Right hindlimb (tissue), 1 donor: ENCODE data around the gene TRNAU1AP.
"Not testable (repeated sequence)": the region's sequence is repeated elsewhere in the genome, so short reads cannot be mapped to it uniquely, and the experiment has no call there.

Experiments
- DNase-seq: peaks from one replicate; pipeline ENCODE4 v3.0.0-alpha.2; 2018

The TRNAU1AP gene

DNA sequence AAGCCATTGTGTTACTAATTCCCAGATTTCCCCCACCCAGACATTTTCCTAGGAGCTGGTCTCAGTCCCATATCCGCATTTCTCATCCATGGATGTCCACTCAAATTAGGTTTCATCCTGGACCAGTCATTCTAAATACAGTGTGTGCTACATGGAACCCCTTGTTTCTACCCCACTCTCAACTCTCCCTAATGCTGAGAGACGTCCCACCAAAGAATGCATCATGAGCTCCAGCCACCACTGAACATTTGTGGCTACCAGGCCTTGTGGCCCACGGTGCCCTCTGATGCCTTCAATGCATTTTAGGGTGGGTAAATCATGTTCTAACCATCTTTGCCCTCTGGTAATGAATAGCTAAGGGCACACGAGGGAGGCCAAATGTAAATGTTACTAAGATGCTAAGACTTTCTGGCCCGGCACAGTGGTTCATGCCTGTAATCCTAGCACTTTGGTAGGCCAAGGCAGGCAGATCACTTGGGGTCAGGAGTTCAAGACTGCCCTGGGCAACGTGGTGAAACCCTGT lies 25.9 kb downstream of the TRNAU1AP start:
- no peak for DNase-seq

DNA sequence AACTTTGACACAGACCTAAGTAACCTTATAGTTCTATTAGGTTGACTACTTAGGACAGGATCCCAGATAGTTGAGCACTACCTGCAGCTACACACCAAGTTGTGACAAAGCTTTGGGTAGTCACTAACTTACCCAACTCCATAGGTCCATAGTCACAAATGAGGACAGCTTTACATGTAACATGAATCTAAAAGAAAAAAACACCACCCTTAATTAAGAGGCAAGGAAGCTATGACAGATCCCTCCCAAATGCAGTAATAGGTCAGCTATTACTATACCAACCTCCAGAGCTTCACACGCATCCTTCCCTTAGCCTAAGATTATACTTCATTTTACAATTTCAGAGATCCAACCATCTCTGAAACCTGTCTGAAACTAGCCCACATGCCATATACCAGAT lies 26.5 kb downstream of the TRNAU1AP start:
- DNase-seq: no peak

DNA sequence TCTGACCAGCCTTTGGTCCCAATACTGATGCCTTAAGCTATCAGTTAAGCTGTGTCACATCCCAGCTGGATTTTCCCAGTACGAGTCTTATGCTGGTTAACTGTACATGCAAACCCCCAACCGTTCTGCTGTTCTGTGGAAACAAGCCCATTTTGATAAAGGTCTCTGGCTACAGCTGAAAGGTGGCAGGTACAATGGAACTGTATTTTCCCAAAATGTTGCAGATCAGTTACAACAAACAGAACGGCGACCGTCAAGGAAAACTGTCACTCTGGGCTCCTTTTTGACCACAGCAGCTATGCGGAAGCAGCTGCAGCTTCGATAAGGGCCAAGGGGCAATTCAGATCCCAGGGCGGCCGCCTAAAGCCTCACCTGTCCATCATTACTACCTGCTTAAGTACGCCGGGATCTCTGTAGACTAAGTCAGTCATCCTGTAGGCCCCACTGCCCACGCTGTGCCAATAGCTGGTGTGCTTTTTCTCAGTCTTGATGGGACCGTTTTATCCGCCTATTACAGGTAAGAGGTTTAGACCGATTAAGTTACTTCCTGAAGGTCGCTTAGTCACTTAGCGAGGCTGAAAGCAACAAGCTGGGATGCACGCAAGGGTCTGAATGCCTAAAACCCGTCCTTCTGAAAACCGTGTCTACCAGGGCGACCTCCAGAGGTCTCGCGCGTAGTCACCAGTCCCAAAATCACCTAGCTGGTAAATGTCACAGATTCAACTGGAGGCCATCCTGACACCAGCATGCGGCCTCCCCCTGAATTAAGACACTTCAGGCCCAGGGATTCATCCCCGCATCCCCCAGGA lies 28.0 kb downstream of the TRNAU1AP start:
- DNase-seq: no peak

DNA sequence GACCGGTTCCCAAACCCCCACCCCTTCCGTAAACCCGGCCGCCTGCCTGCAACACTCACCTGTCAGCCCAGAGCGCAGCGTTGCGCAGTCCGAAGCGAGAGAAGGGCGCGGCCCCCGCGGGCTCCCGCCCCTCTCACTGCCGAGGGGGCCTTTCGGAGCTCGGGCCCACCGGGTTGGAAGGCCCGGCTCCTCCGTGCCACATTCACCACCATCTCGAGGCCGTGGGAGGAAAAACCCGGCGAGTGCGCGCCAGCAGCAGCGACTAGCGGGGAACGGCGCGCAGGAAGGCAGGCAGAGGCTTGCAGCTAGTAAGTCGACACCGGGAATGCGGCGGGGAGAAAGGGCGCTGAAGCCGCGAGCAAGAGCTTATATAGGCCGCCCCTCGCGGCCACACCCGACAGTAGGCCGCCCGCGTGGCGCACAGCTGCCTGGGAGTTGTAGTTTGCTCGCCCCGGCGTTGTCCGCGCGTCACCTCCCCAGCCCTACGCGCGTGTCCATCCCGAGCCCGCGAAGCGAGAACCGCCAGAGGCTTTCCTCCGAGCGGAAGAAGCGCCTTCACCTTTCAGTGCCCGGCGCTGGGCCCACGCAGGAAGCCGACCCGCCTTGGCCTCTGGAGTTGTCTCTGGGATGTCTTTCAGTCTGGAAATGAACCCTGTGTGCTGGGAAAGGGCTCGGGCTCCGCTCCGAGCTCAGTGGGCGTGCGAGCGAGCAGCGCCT lies 28.8 kb downstream of the TRNAU1AP start:
- DNase-seq: peak; percentile 97

DNA sequence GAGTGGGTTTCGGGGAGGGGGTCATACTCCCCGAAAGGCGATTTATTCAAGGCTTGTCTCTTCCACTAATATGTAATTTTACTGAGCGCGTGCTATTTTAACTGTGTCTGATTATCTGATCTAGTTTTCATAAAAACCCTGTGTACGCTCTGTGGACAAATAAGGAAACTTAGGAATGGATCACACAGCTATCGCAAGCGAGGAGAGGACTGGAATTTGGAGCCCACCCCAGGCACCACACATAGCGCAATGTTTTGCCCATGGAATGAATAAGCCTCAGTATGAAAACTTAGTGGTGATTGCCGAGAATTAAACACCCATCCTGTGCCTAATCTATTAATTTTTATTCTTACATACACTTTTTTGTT lies 29.3 kb downstream of the TRNAU1AP start:
- DNase-seq: peak; percentile 48

DNA sequence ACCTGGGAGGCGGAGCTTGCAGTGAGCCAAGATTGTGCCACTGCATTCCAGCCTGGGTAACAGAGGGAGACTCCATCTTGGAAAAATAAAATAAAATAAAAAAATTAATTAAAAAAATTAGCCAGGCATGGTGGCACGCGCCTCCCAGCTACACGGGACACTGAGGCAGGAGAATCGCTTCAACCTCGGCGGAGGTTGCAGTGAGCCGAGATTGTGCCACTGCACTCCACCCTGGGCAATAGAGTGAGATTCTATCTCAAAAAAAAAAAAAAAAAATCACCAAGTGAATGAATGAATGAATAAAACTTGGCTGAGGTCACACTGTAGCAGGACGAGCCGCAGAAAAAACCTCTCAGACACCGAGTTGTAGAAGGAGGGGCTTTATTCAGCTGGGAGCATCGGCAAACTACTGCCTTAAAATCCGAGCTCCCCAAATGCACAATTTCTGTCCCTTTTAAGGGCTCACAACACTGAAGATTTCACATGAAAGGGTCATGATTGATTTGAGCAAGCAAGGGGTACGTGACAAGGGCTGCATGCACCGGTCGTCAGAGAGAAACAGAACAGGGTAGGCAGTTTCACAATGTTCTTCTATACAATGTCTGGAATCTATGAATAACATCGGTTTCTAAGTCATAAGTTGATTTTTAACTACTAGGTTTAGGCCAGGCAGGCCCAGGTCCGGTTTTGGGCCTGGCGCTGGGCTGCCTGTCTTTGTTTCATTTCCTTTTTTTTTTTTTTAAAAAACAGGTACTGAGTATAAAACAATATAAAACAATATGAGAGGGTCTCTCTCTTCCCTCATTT lies 33.9 kb downstream of the TRNAU1AP start:
- not testable (repeated sequence) for DNase-seq

DNA sequence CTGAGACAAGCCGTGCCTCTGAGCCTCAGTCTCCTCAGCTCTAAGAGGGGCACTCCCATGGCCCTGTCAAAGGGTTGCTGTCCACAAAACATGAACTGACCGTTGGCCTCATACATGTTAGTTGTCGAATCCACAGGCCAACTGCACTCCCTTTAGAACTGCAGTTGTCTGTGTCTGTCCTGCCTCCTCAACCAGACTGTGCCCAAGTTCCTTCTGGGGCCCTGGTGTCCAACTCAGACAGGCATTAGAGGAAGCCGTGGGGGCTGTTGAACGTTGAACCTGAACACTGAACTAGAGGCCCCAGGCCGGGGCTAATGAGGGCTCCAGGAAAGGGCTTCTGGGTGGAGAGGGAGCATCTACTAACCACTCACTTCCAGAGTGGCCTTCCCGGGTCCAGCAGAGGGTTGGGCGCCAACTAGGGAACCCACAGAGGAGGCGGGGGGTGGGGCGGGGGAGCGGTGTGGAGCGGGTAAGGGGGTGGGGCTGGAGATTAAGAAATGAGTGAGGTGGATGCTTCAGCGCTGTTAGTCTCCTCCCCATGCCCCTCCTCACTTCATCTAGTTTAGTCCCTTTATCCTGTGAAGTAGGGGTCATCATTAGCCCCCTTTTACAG lies 38.9 kb downstream of the TRNAU1AP start, which contains the start of gene RAB42:
Gene RAB42 (plus strand): TSS at position 558 of the 613 bp plus-strand sequence. CDS start 247 bp downstream, outside the sequence.
- DNase-seq: peak; percentile 73

DNA sequence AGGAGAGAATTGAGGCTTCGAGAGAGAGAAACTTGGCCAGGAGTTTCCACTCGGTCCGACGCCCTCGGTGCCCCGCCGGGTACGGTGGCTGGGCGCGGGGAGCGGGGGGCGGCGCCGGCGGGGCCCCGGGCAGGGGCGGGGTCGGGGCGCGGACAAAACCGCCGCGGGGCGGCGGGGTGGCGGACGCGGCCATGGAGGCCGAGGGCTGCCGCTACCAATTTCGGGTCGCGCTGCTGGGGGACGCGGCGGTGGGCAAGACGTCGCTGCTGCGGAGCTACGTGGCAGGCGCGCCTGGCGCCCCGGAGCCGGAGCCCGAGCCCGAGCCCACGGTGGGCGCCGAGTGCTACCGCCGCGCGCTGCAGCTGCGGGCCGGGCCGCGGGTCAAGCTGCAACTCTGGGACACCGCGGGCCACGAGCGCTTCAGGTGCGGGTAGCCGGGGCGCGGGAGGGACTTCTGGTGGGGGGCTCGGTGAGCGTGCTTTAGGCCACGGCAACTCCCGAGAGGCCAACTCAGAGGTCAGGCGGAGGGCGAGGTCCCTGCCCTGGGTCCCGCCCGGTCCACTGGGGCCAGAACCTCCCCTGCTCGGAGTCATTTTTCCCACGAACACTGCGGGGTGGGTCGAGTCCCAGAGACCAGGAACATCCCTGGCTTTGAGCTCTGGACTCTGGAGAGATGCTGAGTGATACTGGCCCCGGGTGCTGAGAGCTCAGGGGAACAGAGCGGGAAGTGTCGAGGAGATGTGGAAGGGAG lies 39.6 kb downstream of the TRNAU1AP start:
- DNase-seq: peak; percentile 36

DNA sequence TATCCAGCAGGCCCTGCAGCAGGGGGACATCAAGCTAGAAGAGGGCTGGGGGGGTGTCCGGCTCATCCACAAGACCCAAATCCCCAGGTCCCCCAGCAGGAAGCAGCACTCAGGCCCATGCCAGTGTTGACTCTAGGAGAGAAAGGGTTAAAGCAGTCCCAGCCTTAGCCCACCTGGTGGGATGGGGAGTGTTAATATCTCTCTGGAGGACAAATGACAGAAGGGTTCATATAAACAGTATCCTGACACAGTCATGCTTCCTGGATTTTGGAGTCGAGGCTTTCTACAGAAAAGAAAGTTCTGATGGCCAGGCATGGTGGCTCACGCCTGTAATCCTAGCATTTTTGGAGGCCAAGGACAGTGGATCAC lies 41.1 kb downstream of the TRNAU1AP start:
- not testable (repeated sequence) for DNase-seq

DNA sequence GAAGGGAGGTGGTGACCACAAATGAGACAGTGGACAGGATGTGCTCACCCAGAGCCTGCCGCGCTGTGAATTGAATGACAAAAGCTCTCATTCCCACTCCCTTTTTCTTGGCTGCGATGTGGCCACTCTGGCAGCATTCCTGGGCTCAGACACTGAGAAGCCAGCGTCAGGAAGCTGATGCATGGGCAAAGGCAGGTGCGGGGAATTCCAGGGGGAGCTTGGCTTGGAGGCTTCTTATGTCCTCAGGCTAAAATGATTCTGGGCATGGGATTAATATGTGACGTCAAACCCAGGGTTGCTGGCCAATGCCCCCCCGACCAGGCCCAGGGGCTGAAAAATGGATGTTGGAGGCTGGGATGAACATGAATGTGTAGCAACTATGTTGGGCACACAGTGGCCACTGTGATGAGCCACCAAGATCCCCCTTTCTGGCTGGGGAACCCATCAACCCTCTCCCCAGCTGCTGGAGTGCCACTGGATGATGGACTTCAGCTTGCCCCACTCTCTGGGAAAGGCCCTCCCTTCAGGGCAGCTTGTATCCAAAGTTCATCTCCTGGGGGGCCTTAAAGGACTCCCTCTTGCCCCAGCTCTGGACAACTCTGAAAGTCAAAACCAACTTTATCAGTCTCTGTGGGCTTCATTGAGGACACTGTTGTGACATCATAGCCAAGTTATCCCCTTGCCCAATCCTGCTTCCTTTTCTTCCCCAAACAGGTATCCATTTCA lies 42.0 kb downstream of the TRNAU1AP start:
- peak; percentile 75 for DNase-seq

DNA sequence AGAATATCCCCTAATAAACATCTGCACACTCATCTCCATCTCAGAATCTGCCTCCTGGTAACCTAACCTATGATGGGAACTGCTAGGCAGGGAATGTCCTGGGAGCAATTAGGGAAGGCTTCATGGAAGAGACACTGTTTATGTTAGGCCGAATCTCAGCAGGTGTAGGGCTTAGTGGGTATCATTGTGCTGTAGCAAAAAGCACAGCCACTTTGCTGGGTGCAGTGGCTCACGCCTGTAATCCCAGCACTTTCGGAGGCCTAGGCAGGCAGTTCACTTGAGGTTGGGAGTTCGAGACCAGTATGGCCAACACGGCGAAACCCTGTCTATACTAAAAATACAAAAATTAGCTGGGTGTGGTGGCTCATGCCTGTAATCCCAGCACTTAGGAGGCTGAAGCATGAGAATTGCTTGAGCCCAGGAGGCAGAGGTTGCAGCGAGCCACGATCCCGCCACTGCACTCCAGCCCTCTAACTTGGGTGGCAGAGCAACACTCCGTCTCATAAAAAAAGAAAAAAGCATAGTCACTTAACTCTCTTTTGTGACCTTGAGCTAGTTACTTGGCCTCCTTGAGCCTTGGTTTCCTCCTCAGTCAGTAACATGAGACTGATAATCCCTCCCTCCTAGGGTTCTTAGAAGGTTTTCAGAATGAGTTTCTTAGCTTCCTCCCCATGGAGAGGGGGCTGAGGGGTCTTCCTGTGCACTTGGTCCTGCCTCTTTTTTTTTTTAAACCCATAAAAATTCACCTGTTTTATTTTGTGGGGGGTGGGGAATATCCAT lies 42.7 kb downstream of the TRNAU1AP start:
- DNase-seq: no peak

DNA sequence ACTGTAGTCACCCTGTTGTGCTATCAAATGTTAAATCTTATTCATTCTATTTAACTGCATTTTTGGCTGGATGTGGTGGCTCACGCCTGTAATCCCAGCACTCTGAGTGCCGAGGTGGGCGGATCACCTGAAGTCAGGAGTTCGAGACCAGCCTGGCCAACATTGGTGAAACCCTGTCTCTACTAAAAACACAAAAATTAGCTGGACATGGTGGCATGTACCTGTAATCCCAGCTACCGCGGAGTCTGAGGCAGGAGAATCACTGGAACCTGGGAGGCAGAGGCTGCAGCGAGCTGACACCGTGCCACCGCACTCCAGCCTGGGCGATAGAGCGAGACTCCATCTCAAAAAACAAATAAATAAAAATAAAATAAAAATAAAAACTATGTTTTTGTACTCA lies 43.4 kb downstream of the TRNAU1AP start:
- DNase-seq: not testable (repeated sequence)

DNA sequence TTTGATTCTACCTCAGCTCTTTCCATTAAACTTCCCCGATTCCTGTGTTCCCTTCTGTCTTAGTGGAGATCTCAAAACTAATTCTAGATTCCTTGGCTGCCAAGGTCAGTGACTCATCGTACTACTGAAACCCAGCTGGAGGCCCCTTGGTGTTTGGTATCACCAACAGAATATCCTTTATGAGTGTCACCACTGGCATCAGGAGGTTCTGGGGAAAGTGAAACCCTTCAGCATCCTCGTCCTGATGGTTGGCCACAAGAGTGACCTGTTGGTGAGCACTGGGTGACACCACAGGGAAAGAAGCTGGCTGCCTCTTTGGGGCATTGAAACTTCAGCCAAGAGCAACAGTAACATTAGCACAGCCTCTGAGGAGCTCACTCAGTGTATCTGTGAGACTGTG lies 48.8 kb downstream of the TRNAU1AP start:
- no peak for DNase-seq

DNA sequence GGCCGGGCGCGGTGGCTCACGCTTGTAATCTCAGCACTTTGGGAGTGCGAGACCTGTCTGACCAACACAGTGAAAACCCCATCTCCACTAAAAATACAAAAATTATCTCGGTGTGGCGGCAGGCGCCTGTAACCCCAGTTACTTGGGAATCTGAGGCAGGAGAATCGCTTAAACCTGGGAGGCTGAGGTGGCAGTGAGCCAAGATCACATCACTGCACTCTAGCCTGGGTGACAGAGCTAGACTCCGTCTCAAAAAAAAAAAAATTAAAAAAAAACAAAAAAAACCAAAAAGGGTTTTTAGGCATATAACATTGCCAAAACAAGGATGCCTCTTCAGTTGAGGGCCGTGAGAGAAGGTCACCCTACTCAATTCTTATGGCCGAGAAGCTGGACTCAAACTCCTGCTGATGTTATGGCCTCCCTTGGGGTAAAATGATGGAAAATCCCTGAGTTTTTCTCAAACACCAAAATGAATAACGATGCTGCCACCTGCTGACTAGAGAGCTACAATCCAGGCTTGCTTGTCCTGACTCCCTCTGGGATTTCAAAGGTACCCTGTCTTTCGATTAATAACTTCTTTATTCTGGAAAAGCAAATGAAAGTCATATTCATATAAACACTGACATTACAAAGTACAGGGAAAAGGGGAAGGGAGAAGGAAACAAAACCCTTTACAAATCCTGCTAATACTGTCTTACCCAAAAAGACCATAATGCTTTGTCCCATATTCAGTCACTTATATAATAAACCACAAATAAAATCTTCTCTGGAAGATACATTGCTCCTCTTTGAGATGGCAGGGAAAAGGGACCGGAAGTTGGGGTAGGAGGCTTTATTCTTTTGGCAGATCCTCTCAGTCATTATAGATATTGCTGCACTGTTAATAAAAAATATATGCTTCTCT lies 49.9 kb downstream of the TRNAU1AP start:
- DNase-seq: peak; percentile 73

DNA sequence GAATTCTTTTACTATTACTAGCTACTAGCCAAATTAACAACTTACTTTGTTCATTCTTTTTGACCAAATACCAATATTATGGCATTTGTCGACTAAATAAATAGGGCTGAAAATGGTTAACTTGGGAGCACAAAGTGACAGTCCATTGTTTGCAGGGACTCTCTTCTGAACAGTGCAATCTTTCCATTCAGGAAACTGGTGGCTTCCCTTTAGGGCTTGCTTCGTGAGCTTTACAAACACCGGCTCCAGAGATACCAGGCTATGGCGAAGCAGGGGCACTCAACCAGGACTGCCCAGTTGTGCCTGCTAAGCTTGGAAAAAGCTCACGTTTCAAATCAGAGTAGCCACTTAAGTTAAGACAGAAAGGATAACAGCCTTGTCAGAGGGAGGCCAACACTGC lies 51.5 kb downstream of the TRNAU1AP start:
- DNase-seq: no peak

DNA sequence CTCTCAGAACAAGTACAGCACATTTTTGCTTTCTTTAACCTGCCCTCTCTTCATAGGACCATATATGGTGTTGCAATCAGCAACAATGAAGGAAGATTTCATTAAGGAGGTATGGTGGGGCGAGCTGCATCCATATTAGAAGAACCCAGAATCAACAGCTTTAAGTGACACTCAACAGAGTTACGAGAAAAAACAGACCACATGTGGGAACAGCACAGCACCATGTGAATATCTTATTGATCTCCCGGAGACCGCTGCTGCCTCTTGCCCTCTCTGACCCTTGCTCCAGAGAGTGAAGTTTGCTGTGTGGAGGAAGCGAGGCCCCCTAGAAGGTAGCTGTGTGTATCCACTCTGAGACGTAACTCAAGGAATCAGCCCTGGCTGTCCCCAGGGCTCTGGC lies 52.1 kb downstream of the TRNAU1AP start:
- DNase-seq: no peak

DNA sequence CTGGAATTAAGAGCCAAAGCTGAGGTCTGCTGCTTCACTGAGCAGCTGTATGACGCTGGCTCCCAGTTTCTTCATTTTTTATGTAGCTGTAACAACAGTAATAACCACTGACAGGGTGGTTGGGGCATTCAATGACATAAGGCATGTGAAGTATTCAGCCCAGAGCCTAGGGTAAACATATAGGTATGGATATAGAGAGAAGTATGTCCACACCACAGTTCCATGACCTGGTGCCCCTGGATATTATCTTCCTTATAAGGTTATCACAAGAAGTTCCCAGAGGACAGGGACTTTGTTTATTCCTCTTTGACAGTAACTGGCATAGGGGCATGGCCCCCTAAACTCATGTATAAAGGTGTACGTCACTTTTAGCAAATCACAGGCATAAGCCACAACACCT lies 53.9 kb downstream of the TRNAU1AP start:
- no peak for DNase-seq

DNA sequence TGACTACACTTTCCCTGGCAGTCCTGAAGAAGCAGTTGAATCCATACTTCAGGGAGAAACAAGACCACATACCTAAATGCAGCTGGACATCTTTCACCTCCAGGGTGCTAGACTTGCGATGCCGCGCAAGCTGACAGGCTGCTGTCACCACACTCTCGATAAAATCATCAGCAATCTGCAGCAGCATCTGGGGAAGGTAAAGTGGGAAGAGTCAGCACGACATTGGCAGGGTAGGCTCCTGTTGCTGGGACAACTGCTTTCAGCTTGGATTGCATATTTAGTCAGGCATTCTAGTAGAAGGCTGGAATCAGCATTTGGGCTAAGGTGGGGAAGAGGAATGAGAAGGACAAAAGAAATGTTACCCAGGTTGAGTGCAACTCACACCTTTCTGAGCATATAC lies 60.3 kb downstream of the TRNAU1AP start:
- no peak for DNase-seq
